Epithelial cell of esophagus (primary cell): ENCODE measurements around the gene LRRC74A.

Experiments used
- DNase-seq: peaks from one replicate; pipeline ENCODE4 v3.0.0; 2010; ENCODE audit warnings: low read depth
- H3K4me3 ChIP-seq: 2 replicates; pipeline ENCODE4 v1.5.1; 2011; ENCODE audit warnings: mild to moderate bottlenecking, low read length, control low read depth
- TF ChIP-seq, protein P1 (sequence below): IDR thresholded peaks from 2 replicates; pipeline ENCODE4 v1.5.1; 2011; ENCODE audit warnings: low read depth, mild to moderate bottlenecking, low read length, control low read depth, inconsistent platforms; ENCODE audit not compliant: insufficient read depth; ENCODE audit errors: missing control alignments

Gene LRRC74A

DNA sequence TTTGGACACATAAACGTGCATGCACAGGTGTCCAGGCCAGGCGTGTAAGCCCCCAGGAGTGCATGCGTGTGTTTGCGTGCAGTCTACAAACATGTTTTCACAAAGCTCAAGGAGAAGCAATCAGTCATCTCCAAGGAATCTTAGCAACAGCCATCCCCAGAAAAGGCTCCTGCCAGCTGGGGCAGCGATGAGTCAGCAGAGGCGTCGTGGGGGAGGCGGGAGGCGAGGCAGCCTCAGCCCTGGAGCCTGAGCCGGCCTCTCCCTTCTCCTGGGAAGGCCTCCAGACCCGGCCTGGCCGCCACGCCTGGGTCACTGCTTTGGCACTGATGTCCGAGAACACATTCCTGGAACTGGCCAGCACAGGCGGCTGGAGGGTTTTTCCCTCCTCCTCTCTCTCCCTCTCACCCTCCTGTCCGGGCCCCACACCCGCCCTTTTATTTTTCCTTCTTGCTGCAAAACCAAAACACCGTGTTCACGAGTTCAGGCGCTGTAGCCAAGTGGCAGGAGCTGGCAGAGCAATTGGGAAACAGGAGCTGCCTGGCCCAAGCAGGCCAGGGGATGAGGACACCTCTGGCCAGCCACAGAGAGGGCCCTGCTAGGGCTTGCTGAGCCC is 92.7 kb downstream of the LRRC74A start:
- DNase-seq, result peak; percentile 96
- no peak overlapping the region for H3K4me3 ChIP-seq
- TF ChIP-seq, protein P1, sequence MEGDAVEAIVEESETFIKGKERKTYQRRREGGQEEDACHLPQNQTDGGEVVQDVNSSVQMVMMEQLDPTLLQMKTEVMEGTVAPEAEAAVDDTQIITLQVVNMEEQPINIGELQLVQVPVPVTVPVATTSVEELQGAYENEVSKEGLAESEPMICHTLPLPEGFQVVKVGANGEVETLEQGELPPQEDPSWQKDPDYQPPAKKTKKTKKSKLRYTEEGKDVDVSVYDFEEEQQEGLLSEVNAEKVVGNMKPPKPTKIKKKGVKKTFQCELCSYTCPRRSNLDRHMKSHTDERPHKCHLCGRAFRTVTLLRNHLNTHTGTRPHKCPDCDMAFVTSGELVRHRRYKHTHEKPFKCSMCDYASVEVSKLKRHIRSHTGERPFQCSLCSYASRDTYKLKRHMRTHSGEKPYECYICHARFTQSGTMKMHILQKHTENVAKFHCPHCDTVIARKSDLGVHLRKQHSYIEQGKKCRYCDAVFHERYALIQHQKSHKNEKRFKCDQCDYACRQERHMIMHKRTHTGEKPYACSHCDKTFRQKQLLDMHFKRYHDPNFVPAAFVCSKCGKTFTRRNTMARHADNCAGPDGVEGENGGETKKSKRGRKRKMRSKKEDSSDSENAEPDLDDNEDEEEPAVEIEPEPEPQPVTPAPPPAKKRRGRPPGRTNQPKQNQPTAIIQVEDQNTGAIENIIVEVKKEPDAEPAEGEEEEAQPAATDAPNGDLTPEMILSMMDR, result peak; percentile 13
